ENCODE measurements around the gene FHIP1A. TPM values are rescaled to one million over a fixed set of nuclear protein-coding genes. Genes with fewer than 3 reads are reported as not detected.

The FHIP1A gene
- total and polyA plus RNA-seq, 2 donors (not counting 3 experiments of a cell fraction or from before 2014, with no cell fraction given): 0.19 to 0.58 TPM

DNA sequence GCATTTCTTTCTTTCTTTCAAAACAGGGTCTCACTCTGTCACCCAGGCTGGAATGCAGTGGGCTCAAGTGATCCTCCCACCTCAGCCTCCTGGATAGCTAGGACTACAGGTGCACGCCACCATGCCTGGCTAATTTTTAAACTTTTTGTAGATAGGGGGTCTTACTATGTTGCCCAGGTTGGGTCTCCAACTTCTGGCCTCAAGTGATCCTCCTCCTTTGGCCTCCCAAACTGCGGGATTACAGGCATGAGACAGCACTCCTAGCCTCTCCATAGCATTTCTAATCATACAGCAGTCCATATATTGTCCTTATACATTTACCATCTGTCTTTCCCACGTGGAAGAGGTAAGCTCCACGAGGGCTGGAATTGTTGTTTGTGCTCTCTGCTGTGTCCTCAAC is 2.0 kb upstream of the FHIP1A start:
- H3K27ac ChIP-seq (ENCODE audit: insufficient read depth, low read depth, low read length): no peak overlapping the region
- DNase-seq (ENCODE audit: low read depth, low spot score): no peak
- no peaks in the 10 kb centered on the region for H3K36me3 ChIP-seq (ENCODE audit: control insufficient read depth in 2 of 2, extremely low read depth in 1 of 2, insufficient read depth in 2 of 2, low read length in 2 of 2)
- H3K4me3 ChIP-seq (replicated peaks in 1 of 3; ENCODE audit: insufficient read depth in 1 of 3, low read depth in 1 of 3, low read length in 3 of 3): no peak overlapping the region
- intact Hi-C loops (cut with micrococcal nuclease) (no loop called here), dilution Hi-C loops (cut with MboI; ENCODE audit: extremely low pct_ligation_motif_present, low sequenced_read_pairs) (no loop called here)
- no peaks in the 10 kb centered on the region for H3K79me2 ChIP-seq (ENCODE audit: control insufficient read depth, insufficient read depth, low read length)
- H3K9ac ChIP-seq (replicated peaks; ENCODE audit: extremely low read depth, insufficient read depth, low read length): no peak overlapping the region
- no peak overlapping the region for H2AFZ ChIP-seq (ENCODE audit: low read depth, low read length)
- peaks cover 0 to 9% of the 10 kb centered on the region in 2 experiments for H3K27me3 ChIP-seq (ENCODE audit: control insufficient read depth in 2 of 2, insufficient read depth in 2 of 2, low read length in 2 of 2)
- no peak overlapping the region for H3K4me2 ChIP-seq (ENCODE audit: insufficient read depth, low read length)
- TF ChIP-seq JUN (IDR thresholded peaks at IDR 0.05; ENCODE audit: borderline replicate concordance, insufficient read depth, insufficient read length, low read depth): no peak
- TF ChIP-seq, protein P1, sequence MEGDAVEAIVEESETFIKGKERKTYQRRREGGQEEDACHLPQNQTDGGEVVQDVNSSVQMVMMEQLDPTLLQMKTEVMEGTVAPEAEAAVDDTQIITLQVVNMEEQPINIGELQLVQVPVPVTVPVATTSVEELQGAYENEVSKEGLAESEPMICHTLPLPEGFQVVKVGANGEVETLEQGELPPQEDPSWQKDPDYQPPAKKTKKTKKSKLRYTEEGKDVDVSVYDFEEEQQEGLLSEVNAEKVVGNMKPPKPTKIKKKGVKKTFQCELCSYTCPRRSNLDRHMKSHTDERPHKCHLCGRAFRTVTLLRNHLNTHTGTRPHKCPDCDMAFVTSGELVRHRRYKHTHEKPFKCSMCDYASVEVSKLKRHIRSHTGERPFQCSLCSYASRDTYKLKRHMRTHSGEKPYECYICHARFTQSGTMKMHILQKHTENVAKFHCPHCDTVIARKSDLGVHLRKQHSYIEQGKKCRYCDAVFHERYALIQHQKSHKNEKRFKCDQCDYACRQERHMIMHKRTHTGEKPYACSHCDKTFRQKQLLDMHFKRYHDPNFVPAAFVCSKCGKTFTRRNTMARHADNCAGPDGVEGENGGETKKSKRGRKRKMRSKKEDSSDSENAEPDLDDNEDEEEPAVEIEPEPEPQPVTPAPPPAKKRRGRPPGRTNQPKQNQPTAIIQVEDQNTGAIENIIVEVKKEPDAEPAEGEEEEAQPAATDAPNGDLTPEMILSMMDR (IDR thresholded peaks at IDR 0.05; ENCODE audit: extremely low read depth in 1 of 2, insufficient read depth in 1 of 2, low read depth in 1 of 2, low read length in 2 of 2): no peak
- TF ChIP-seq FOS (IDR thresholded peaks at IDR 0.05; ENCODE audit: borderline replicate concordance, insufficient read depth, low read length): no peak
- TF ChIP-seq MAX (IDR thresholded peaks at IDR 0.05; ENCODE audit: insufficient read depth, insufficient read length): no peak
- no peak for TF ChIP-seq GATA2 (IDR thresholded peaks at IDR 0.05; ENCODE audit: insufficient read depth, insufficient read length, low read depth, low read length)
- TF ChIP-seq MYC (IDR thresholded peaks at IDR 0.05; ENCODE audit: low read depth, low read length): no peak
- TF ChIP-seq POLR2AphosphoS5 (IDR thresholded peaks at IDR 0.05; ENCODE audit: insufficient read depth, low read depth, low read length): no peak
- no peak for FAIRE-seq
- ChIA-PET CTCF (interaction anchor here (0.6 to 1.0 kb wide), 3 partner anchors 19 to 206 kb away, joined by 3 read pairs; no protein-coding TSS in a partner anchor), POLR2A (no interaction called here)
- no peaks in the 10 kb centered on the region for H3K9me1 ChIP-seq (replicated peaks; ENCODE audit: control insufficient read depth, extremely low read depth, insufficient read depth, low read length)
- BruUV-seq (replicated peaks): no TSS peak
- no peaks in the 10 kb centered on the region for H3K9me3 ChIP-seq (replicated peaks; ENCODE audit: control insufficient read depth, insufficient read depth, low read length)
- no peaks in the 10 kb centered on the region for H4K20me1 ChIP-seq (replicated peaks; ENCODE audit: control insufficient read depth, extremely low read depth, insufficient read depth, low read length)
- peaks cover 8% of the 10 kb centered on the region for H3K4me1 ChIP-seq (ENCODE audit: control insufficient read depth, extremely low read depth, insufficient read depth, low read length)
